Liver (tissue), 3 donors: Measurements from ENCODE around the gene FRAS1.

ENCODE experiments used
- ATF3 ChIP-seq: IDR thresholded peaks from 2 replicates; pipeline ENCODE4 v1.6.1; 2016; ENCODE audit warnings: antibody characterized with exemption
- CTCF ChIP-seq: fragments of 150-350 bp; IDR thresholded peaks from 2 replicates; pipeline ENCODE4 v1.5.1; 2017; ENCODE audit warnings: improper control_type of control experiment, low read depth, low read length; ENCODE audit not compliant: missing input control
- NR2F2 ChIP-seq: IDR thresholded peaks from 2 replicates; pipeline ENCODE4 v1.6.1; 2016; ENCODE audit warnings: antibody characterized with exemption
- REST ChIP-seq: IDR thresholded peaks from 2 replicates; pipeline ENCODE4 v1.6.1; 2016; ENCODE audit warnings: antibody characterized with exemption, mild to moderate bottlenecking
- SP1 ChIP-seq: IDR thresholded peaks from 2 replicates; pipeline ENCODE4 v1.6.1; 2018; ENCODE audit warnings: antibody characterized with exemption, mild to moderate bottlenecking
- TAF1 ChIP-seq: conservative IDR thresholded peaks from 2 replicates; pipeline ENCODE4 v1.6.1; 2016; ENCODE audit warnings: antibody characterized with exemption, mild to moderate bottlenecking
- ZBTB33 ChIP-seq: IDR thresholded peaks from 2 replicates; pipeline ENCODE4 v1.6.1; 2016; ENCODE audit warnings: antibody characterized with exemption
- donor health status: healthy.
- donor health status: healthy.

- TF ChIP-seq CTCF (no peak), ZBTB33 (no peak), TAF1 (no peak), ATF3 (no peak), REST (no peak), NR2F2 (no peak), SP1 (no peak)
These were observed 267.5 kb downstream of the FRAS1 start for GRCh38 chr4:78324625-78325024.
